ENCODE measurements around the gene CCDC134. TPM values are rescaled to one million over a fixed set of nuclear protein-coding genes. Genes with fewer than 3 reads are reported as not detected.
"Not testable (repeated sequence)": the region's sequence is repeated elsewhere in the genome, so short reads cannot be mapped to it uniquely, and the experiment has no call there.

Gene CCDC134
- total RNA-seq, 2 experiments from 2014 or later: 20.3 to 20.9 TPM

DNA sequence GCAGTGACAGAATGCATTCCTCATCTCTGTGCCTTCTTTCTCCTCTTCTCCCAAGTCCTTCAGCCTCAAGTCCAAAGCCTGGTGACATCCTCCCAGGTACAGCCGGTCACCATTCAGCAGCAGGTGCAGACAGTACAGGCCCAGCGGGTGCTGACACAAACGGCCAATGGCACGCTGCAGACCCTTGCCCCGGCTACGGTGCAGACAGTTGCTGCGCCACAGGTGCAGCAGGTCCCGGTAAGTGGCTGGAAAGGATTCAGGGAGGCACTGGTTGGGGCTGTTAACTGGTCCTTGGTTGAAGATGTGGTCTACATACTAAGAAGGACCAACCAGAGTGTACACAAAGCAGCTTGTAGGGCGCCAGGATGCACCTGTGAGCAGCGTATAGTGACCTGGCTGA lies 68.1 kb downstream of the CCDC134 start:
- no peak for ATAC-seq
- peaks cover 44% of the 10 kb centered on the region for H3K36me3 Mint-ChIP-seq (ENCODE audit: low read depth)
- H3K4me3 Mint-ChIP-seq: no peak overlapping the region
- POLR2A ChIA-PET: no interaction called here
- CTCF ChIA-PET: no interaction called here
- DNase-seq: no peak
- H3K9me3 Mint-ChIP-seq (ENCODE audit: insufficient read depth): no peaks in the 10 kb centered on the region
- no peaks in the 10 kb centered on the region for H3K27me3 Mint-ChIP-seq (ENCODE audit: low read depth)
- H3K4me1 Mint-ChIP-seq (ENCODE audit: low read depth): peaks cover 20% of the 10 kb centered on the region
- no peak overlapping the region for H3K27ac Mint-ChIP-seq

DNA sequence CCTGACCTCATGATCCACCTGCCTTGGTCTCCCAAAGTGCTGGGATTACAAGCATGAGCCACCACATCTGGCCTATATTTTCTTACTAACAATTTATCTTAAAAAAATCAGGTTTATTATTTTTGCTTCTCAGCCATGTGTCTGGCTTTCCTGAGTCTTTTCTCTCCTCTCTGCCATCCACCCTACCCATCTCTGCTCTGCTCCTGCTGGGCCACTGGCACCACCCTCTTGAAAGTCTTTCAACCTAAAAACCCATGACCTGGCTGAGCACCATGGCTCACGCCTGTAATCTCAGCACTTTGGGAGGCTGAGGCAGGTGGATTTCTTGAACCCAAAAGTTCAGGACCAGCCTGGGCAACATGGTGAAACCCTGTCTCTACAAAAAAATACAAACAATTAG lies 69.6 kb downstream of the CCDC134 start:
- ATAC-seq; DNase-seq; H3K9me3 Mint-ChIP-seq (ENCODE audit: insufficient read depth); H3K27ac Mint-ChIP-seq; H3K27me3 Mint-ChIP-seq (ENCODE audit: low read depth); H3K4me3 Mint-ChIP-seq; POLR2A ChIA-PET: not testable (repeated sequence)
- peaks cover 45% of the 10 kb centered on the region for H3K36me3 Mint-ChIP-seq (ENCODE audit: low read depth)
- CTCF ChIA-PET: interaction anchor here (1.0 to 1.1 kb wide), 2 partner anchors 123 to 173 kb away, joined by 3 read pairs; no protein-coding TSS in a partner anchor
- H3K4me1 Mint-ChIP-seq (ENCODE audit: low read depth): peaks cover 16% of the 10 kb centered on the region

DNA sequence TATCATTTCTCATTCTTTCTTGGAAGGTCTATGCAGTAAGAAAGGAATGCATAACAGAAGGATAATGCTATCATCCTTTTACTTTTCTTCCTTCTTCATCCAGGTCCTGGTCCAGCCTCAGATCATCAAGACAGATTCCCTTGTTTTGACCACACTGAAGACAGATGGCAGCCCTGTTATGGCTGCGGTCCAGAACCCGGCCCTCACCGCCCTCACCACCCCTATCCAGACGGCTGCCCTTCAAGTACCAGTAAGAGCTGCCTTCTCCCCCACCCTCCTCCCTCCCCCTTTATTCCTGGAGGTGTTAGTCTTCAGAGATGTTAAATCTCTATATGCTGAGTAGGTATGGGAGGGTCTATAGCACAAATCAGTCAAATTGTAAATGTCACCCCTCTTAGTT lies 70.3 kb downstream of the CCDC134 start:
- H3K36me3 Mint-ChIP-seq (ENCODE audit: low read depth): peaks cover 47% of the 10 kb centered on the region
- no peak overlapping the region for H3K27ac Mint-ChIP-seq
- H3K9me3 Mint-ChIP-seq (ENCODE audit: insufficient read depth): no peaks in the 10 kb centered on the region
- ATAC-seq (no peak), DNase-seq (no peak)
- no peak overlapping the region for H3K4me3 Mint-ChIP-seq
- peaks cover 12% of the 10 kb centered on the region for H3K4me1 Mint-ChIP-seq (ENCODE audit: low read depth)
- ChIA-PET POLR2A (no interaction called here), CTCF (interaction anchor here (0.7 to 1.0 kb wide), 2 partner anchors 9 to 124 kb away, joined by 3 to 4 read pairs; no protein-coding TSS in a partner anchor)
- H3K27me3 Mint-ChIP-seq (ENCODE audit: low read depth): no peaks in the 10 kb centered on the region

DNA sequence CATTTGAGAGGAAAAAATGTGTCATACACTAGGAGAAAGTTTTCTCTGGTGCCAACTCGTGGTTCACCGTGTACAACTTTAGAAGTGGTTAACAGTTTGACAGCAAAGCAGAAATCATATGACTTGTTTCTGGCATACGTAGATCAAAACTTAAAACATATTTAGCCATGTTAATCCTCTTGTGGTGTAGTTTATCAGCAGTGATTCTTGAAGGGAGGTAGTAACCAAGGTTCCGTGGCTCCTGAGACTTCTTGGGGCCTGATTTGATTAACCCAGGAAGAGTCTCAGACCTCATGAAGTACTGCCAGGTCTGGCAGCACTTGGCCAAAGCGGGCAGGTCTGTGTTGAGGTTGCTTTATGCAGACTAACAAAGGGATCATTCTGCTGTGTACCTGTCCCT lies 72.9 kb downstream of the CCDC134 start:
- H3K27ac Mint-ChIP-seq: no peak overlapping the region
- H3K36me3 Mint-ChIP-seq (ENCODE audit: low read depth): peaks cover 52% of the 10 kb centered on the region
- ATAC-seq (peak; percentile 73), DNase-seq (peak; percentile 35)
- POLR2A ChIA-PET: interaction anchor here (0.8 to 1.9 kb wide), 2 partner anchors 11 to 67 kb away, joined by 5 to 6 read pairs; no protein-coding TSS in a partner anchor
- H3K4me3 Mint-ChIP-seq: no peak overlapping the region
- H3K9me3 Mint-ChIP-seq (ENCODE audit: insufficient read depth): no peaks in the 10 kb centered on the region
- H3K4me1 Mint-ChIP-seq (ENCODE audit: low read depth): peaks cover 12% of the 10 kb centered on the region
- CTCF ChIA-PET: interaction anchor here (1.4 to 1.9 kb wide), 2 partner anchors 11 to 127 kb away, joined by 8 to 10 read pairs; no protein-coding TSS in a partner anchor
- H3K27me3 Mint-ChIP-seq (ENCODE audit: low read depth): no peaks in the 10 kb centered on the region

- Mint-ChIP-seq H3K27me3 (ENCODE audit: low read depth) (no peaks in the 10 kb centered on the region), H3K4me1 (ENCODE audit: low read depth) (peaks cover 12% of the 10 kb centered on the region), H3K27ac (no peak overlapping the region), H3K36me3 (ENCODE audit: low read depth) (peaks cover 52% of the 10 kb centered on the region), H3K9me3 (ENCODE audit: insufficient read depth) (no peaks in the 10 kb centered on the region), H3K4me3 (no peak overlapping the region)
- DNase-seq (no peak), ATAC-seq (no peak)
- CTCF ChIA-PET: interaction anchor here (1.1 kb wide), 1 partner anchor 12 kb away, joined by 3 read pairs; no protein-coding TSS in a partner anchor
- POLR2A ChIA-PET: interaction anchor here (0.8 to 1.5 kb wide), 2 partner anchors 41 to 66 kb away, joined by 4 to 5 read pairs; partner anchors contain the start of gene SREBF2
Measured at GRCh38 chr22:41874090-41874489, 73.6 kb downstream of the CCDC134 start.

GRCh38 chr22:41875531-41876270 lies 75.2 kb downstream of the CCDC134 start:
- Mint-ChIP-seq H3K27ac (no peak overlapping the region), H3K36me3 (ENCODE audit: low read depth) (peaks cover 51% of the 10 kb centered on the region), H3K4me3 (no peak overlapping the region), H3K9me3 (ENCODE audit: insufficient read depth) (no peaks in the 10 kb centered on the region), H3K4me1 (ENCODE audit: low read depth) (peaks cover 12% of the 10 kb centered on the region), H3K27me3 (ENCODE audit: low read depth) (no peaks in the 10 kb centered on the region)
- ATAC-seq (no peak), DNase-seq (no peak)
- ChIA-PET POLR2A (interaction anchor here (0.7 to 1.5 kb wide), 3 partner anchors 10 to 43 kb away, joined by 3 to 8 read pairs (median 4); partner anchors contain the start of gene SREBF2), CTCF (no interaction called here)

Other genes with a start within 250 kb of the CCDC134 start
- gene CSDC2, start 239.7 kb upstream of the CCDC134 start, total RNA-seq: not detected
- 10 to 100 TPM; 37.5 to 38.2 TPM for gene PMM1, start 210.8 kb upstream of the CCDC134 start, total RNA-seq
- gene DESI1, start 179.6 kb upstream of the CCDC134 start, total RNA-seq: 10 to 100 TPM; 33.0 to 35.2 TPM
- 100 to 1,000 TPM; 302 to 308 TPM for gene XRCC6, start 179.4 kb upstream of the CCDC134 start, total RNA-seq
- 100 to 1,000 TPM; 185 to 200 TPM for gene SNU13, start 111.8 kb upstream of the CCDC134 start, total RNA-seq
- gene MEI1, start 101.2 kb upstream of the CCDC134 start, total RNA-seq: 10 to 100 TPM; 48.1 to 48.4 TPM
- gene SREBF2, start 32.4 kb downstream of the CCDC134 start, total RNA-seq: 10 to 100 TPM; 93.0 to 93.7 TPM
- not detected for gene SHISA8, start 114.4 kb downstream of the CCDC134 start, total RNA-seq
- gene TNFRSF13C, start 126.1 kb downstream of the CCDC134 start, total RNA-seq: 1 to 10 TPM; 1.2 to 1.6 TPM
- gene CENPM, start 146.5 kb downstream of the CCDC134 start, total RNA-seq: 10 to 100 TPM; 83.6 to 83.8 TPM
- gene SEPTIN3, start 168.8 kb downstream of the CCDC134 start, total RNA-seq: under 1 TPM; 0.21 to 0.37 TPM
- gene WBP2NL, start 198.1 kb downstream of the CCDC134 start, total RNA-seq: 1 to 10 TPM; 1.1 to 1.3 TPM

All from activated CD8-positive, alpha-beta T cell treated with anti-CD3 and anti-CD28 coated beads, Interleukin-2, amount 10 ng/mL, durations not matched to agents 7 days and 5 days (primary cell).